GM12878 (cell line): ENCODE results near the gene AURKAIP1. TPM values are rescaled to one million over a fixed set of nuclear protein-coding genes. Genes with fewer than 3 reads are reported as not detected.

ENCODE experiments used
- BRCA1 ChIP-seq: IDR thresholded peaks from 2 replicates; pipeline ENCODE4 v1.6.1; 2011; ENCODE audit warnings: low read depth, low read length, improper control_type of control experiment
- SIN3A ChIP-seq: IDR thresholded peaks from 2 replicates; pipeline ENCODE4 v1.6.1; 2012; ENCODE audit warnings: low read depth, low read length, improper control_type of control experiment
- SIX5 ChIP-seq: IDR thresholded peaks from 2 replicates; pipeline ENCODE4 v1.6.1; 2011; ENCODE audit warnings: mild to moderate bottlenecking, low read depth, low read length, moderate library complexity; ENCODE audit not compliant: severe bottlenecking
- SRF ChIP-seq, 2 experiments: IDR thresholded peaks; 2 replicates each; pipeline ENCODE4 v1.6.1; 2011; ENCODE audit warnings: low read depth in 2 of 2, low read length in 2 of 2, mild to moderate bottlenecking in 1 of 2, moderate library complexity in 1 of 2
- STAT1 ChIP-seq: fragments of 450-650 bp; conservative IDR thresholded peaks from 2 replicates; pipeline ENCODE4 v1.6.1; 2014; ENCODE audit warnings: antibody characterized with exemption, mild to moderate bottlenecking
- YBX1 ChIP-seq: fragments of 450-650 bp; IDR thresholded peaks from 2 replicates; pipeline ENCODE4 v1.6.1; 2016; ENCODE audit warnings: antibody characterized with exemption
- polyA plus RNA-seq, 11 experiments: library from polyadenylated mRNA; depleted of rRNA in 4 of 11; unstranded in 6 of 11; stranded (reverse) in 5 of 11; fragments of >200 nt; fragmentation: Nextera tagmentation in 4 of 11; fragmentation: Illumina TruSeq in 1 of 11; extraction: Ambion mirVana in 4 of 11; extraction: Trizol in 1 of 11; gene quantifications; 1 replicate in 1 of 11; 2 replicates in 10 of 11; pipeline versions ENCODE4 v1.2.1 to v1.2.3, GENCODE V29; 2011 to 2016; ENCODE audit warnings: inconsistent platforms in 2 of 11, missing spikeins in 2 of 11, low read depth in 1 of 11
- total RNA-seq, 4 experiments: library from RNA; depleted of rRNA in 3 of 4; stranded (reverse); fragments of >200 nt in 3 of 4; fragmentation: Illumina TruSeq in 1 of 4; extraction: Trizol in 1 of 4; gene quantifications; 2 replicates each; pipeline versions ENCODE4 v1.2.1 to v1.2.3, GENCODE V29; 2013 to 2021
- TF ChIP-seq, protein P1 (sequence below): IDR thresholded peaks from 2 replicates; pipeline ENCODE4 v1.6.1; 2011; ENCODE audit warnings: mild to moderate bottlenecking, low read depth, low read length, moderate library complexity; ENCODE audit not compliant: insufficient replicate concordance
- TF ChIP-seq, protein P2 (sequence below): fragments of 450-650 bp; IDR thresholded peaks from 2 replicates; pipeline ENCODE4 v1.6.1; 2016; ENCODE audit warnings: mild to moderate bottlenecking, moderate library complexity, borderline replicate concordance
- TF ChIP-seq, protein P3 (sequence below): IDR thresholded peaks from 2 replicates; pipeline ENCODE4 v1.6.1; 2011; ENCODE audit warnings: low read depth, low read length, improper control_type of control experiment, borderline replicate concordance
- TF ChIP-seq, protein P4 (sequence below): fragments of 450-650 bp; IDR thresholded peaks from 2 replicates; pipeline ENCODE4 v1.6.1; 2017; ENCODE audit warnings: antibody characterized with exemption, mild to moderate bottlenecking, moderate library complexity

The AURKAIP1 gene
- total and polyA plus RNA-seq, 10 of the 15 experiments (the other 5 are each of a cell fraction or from before 2014, with no cell fraction given) = 6.5 to 366 (median 120) TPM

DNA sequence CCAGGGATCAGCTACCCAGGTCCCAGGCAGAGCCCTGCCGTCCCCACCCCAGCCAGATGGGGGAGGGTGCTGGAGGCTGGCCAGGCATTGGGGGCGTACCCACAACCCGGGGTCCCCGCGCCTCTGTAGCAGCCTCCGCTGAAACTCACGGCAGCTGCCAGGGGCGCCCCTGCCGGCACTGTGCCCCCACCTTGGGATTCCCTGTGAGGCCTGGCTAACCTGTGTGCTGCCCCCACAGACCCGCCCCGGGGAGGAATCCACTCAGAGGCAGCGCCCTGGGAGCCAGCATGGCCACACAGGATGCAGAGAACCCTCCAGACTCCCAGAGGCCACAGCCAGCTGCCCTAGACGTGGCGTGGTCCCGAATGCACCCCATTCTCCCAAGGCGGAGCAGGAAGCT lies 29.6 kb downstream of the AURKAIP1 start (continued):
- TF ChIP-seq, protein P1, sequence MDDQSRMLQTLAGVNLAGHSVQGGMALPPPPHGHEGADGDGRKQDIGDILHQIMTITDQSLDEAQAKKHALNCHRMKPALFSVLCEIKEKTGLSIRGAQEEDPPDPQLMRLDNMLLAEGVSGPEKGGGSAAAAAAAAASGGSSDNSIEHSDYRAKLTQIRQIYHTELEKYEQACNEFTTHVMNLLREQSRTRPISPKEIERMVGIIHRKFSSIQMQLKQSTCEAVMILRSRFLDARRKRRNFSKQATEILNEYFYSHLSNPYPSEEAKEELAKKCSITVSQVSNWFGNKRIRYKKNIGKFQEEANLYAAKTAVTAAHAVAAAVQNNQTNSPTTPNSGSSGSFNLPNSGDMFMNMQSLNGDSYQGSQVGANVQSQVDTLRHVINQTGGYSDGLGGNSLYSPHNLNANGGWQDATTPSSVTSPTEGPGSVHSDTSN = no peak
- no peak for TF ChIP-seq SIN3A
- TF ChIP-seq BRCA1 = no peak
- no peak for TF ChIP-seq YBX1
- TF ChIP-seq, protein P2, sequence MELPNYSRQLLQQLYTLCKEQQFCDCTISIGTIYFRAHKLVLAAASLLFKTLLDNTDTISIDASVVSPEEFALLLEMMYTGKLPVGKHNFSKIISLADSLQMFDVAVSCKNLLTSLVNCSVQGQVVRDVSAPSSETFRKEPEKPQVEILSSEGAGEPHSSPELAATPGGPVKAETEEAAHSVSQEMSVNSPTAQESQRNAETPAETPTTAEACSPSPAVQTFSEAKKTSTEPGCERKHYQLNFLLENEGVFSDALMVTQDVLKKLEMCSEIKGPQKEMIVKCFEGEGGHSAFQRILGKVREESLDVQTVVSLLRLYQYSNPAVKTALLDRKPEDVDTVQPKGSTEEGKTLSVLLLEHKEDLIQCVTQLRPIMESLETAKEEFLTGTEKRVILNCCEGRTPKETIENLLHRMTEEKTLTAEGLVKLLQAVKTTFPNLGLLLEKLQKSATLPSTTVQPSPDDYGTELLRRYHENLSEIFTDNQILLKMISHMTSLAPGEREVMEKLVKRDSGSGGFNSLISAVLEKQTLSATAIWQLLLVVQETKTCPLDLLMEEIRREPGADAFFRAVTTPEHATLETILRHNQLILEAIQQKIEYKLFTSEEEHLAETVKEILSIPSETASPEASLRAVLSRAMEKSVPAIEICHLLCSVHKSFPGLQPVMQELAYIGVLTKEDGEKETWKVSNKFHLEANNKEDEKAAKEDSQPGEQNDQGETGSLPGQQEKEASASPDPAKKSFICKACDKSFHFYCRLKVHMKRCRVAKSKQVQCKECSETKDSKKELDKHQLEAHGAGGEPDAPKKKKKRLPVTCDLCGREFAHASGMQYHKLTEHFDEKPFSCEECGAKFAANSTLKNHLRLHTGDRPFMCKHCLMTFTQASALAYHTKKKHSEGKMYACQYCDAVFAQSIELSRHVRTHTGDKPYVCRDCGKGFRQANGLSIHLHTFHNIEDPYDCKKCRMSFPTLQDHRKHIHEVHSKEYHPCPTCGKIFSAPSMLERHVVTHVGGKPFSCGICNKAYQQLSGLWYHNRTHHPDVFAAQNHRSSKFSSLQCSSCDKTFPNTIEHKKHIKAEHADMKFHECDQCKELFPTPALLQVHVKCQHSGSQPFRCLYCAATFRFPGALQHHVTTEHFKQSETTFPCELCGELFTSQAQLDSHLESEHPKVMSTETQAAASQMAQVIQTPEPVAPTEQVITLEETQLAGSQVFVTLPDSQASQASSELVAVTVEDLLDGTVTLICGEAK = no peak
- no peak for TF ChIP-seq SRF (IDR thresholded peaks at IDR 0.05; ENCODE audit: low read depth in 2 of 2, low read length in 2 of 2)
- no peak for TF ChIP-seq SIX5
- TF ChIP-seq, protein P3, sequence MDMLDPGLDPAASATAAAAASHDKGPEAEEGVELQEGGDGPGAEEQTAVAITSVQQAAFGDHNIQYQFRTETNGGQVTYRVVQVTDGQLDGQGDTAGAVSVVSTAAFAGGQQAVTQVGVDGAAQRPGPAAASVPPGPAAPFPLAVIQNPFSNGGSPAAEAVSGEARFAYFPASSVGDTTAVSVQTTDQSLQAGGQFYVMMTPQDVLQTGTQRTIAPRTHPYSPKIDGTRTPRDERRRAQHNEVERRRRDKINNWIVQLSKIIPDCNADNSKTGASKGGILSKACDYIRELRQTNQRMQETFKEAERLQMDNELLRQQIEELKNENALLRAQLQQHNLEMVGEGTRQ = no peak
- TF ChIP-seq STAT1 = no peak
- TF ChIP-seq, protein P4, sequence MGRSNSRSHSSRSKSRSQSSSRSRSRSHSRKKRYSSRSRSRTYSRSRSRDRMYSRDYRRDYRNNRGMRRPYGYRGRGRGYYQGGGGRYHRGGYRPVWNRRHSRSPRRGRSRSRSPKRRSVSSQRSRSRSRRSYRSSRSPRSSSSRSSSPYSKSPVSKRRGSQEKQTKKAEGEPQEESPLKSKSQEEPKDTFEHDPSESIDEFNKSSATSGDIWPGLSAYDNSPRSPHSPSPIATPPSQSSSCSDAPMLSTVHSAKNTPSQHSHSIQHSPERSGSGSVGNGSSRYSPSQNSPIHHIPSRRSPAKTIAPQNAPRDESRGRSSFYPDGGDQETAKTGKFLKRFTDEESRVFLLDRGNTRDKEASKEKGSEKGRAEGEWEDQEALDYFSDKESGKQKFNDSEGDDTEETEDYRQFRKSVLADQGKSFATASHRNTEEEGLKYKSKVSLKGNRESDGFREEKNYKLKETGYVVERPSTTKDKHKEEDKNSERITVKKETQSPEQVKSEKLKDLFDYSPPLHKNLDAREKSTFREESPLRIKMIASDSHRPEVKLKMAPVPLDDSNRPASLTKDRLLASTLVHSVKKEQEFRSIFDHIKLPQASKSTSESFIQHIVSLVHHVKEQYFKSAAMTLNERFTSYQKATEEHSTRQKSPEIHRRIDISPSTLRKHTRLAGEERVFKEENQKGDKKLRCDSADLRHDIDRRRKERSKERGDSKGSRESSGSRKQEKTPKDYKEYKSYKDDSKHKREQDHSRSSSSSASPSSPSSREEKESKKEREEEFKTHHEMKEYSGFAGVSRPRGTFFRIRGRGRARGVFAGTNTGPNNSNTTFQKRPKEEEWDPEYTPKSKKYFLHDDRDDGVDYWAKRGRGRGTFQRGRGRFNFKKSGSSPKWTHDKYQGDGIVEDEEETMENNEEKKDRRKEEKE = no peak
